Choroid plexus epithelial cell (primary cell): ENCODE results near the gene NTN4.
A peak's percentile ranks its signal among the peaks of the same experiment; 100 is the strongest.

Experiments
- DNase-seq: peaks from one replicate; pipeline ENCODE4 v3.0.0-alpha.2; 2010; ENCODE audit warnings: low read depth
- H3K4me3 ChIP-seq: 2 replicates; pipeline ENCODE4 v1.5.1; 2011; ENCODE audit warnings: low read depth, mild to moderate bottlenecking, control low read depth, low read length, moderate library complexity
- CTCF ChIP-seq: conservative IDR thresholded peaks from 2 replicates; pipeline ENCODE4 v1.5.1; 2011; ENCODE audit warnings: low read depth, mild to moderate bottlenecking, control low read depth, inconsistent platforms, low read length, moderate library complexity

NTN4 gene

GRCh38 chr12:95709152-95709551, 81.4 kb downstream of the NTN4 start:
- TF ChIP-seq CTCF = no peak
- H3K4me3 ChIP-seq = no peak overlapping the region
- no peak for DNase-seq

GRCh38 chr12:95705143-95705542, 85.4 kb downstream of the NTN4 start:
- no peak for TF ChIP-seq CTCF
- no peak overlapping the region for H3K4me3 ChIP-seq
- DNase-seq = no peak

GRCh38 chr12:95703986-95704385, 86.6 kb downstream of the NTN4 start:
- H3K4me3 ChIP-seq = no peak overlapping the region
- DNase-seq = no peak
- TF ChIP-seq CTCF = no peak

GRCh38 chr12:95701722-95702418, 88.7 kb downstream of the NTN4 start:
- DNase-seq = no peak
- H3K4me3 ChIP-seq = no peak overlapping the region
- TF ChIP-seq CTCF = no peak

GRCh38 chr12:95701275-95701674, 89.3 kb downstream of the NTN4 start:
- peak; percentile 26 for DNase-seq
- no peak overlapping the region for H3K4me3 ChIP-seq
- TF ChIP-seq CTCF = no peak

- no peak for TF ChIP-seq CTCF
- H3K4me3 ChIP-seq = no peak overlapping the region
- peak; percentile 91 for DNase-seq
Observed at GRCh38 chr12:95700316-95700785, 90.2 kb downstream of the NTN4 start.

GRCh38 chr12:95699579-95699978, 91.0 kb downstream of the NTN4 start:
- DNase-seq = no peak
- TF ChIP-seq CTCF = no peak
- H3K4me3 ChIP-seq = no peak overlapping the region
